OCI-LY3 (cell line): ENCODE data around the gene ZNF326.

Experiments used
- EZH2phosphoT487 ChIP-seq: fragments of 200-600 bp; shearing (Covaris generic); IDR thresholded peaks from 2 replicates; pipeline ENCODE4 v1.6.1; 2018; ENCODE audit warnings: antibody characterized with exemption, mixed run types, low read depth
- TF ChIP-seq, protein P1 (sequence below): fragments of 200-600, 300-600 bp; sonication (generic); IDR thresholded peaks from 2 replicates; pipeline ENCODE4 v1.5.1; 2014; ENCODE audit warnings: antibody characterized with exemption, low read length, low read depth

DNA sequence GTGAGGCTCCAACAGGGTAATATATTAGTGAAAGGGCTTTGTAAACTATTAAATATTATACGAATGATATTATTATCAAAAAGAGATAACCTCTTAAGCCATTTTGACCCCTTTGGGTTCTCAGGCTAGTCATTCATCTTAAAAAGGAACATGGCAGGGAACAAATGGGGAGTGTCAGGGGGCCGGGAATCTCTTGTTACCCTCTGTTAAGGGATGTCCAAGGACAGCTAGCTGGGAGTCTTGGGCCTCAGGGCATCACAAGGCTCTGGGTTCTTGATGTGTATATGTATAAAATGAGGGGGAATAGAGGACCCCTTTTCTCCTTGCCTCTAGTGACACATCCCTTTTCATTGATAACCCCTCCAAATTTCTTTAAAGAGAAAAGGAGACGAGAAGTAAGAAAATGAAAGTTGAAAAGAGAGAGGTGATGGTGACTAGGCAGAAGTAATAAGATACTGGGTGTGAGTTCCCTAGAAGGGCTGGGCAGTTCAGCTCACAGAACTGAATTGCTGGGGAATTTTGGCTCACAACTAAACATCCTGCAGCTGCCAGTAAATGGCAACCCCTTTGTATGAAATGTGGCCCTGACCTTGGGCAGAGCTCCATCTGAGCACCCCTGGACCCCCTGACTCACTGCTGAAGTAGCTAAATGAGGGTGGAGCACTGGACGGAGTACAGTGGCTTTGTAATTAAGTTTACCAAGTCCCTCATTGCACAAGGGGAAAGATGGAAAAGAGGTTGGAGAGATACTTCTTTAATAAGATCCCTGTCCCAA, 20.0 kb upstream of the ZNF326 start:
- TF ChIP-seq, protein P1, sequence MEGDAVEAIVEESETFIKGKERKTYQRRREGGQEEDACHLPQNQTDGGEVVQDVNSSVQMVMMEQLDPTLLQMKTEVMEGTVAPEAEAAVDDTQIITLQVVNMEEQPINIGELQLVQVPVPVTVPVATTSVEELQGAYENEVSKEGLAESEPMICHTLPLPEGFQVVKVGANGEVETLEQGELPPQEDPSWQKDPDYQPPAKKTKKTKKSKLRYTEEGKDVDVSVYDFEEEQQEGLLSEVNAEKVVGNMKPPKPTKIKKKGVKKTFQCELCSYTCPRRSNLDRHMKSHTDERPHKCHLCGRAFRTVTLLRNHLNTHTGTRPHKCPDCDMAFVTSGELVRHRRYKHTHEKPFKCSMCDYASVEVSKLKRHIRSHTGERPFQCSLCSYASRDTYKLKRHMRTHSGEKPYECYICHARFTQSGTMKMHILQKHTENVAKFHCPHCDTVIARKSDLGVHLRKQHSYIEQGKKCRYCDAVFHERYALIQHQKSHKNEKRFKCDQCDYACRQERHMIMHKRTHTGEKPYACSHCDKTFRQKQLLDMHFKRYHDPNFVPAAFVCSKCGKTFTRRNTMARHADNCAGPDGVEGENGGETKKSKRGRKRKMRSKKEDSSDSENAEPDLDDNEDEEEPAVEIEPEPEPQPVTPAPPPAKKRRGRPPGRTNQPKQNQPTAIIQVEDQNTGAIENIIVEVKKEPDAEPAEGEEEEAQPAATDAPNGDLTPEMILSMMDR, result no peak
- TF ChIP-seq EZH2phosphoT487, result no peak
